ENCODE results near the gene MARF1. TPM values are rescaled to one million over a fixed set of nuclear protein-coding genes. Genes with fewer than 3 reads are reported as not detected.
"Not testable (repeated sequence)": the region's sequence is repeated elsewhere in the genome, so short reads cannot be mapped to it uniquely, and the experiment has no call there.

Gene MARF1, protein sequence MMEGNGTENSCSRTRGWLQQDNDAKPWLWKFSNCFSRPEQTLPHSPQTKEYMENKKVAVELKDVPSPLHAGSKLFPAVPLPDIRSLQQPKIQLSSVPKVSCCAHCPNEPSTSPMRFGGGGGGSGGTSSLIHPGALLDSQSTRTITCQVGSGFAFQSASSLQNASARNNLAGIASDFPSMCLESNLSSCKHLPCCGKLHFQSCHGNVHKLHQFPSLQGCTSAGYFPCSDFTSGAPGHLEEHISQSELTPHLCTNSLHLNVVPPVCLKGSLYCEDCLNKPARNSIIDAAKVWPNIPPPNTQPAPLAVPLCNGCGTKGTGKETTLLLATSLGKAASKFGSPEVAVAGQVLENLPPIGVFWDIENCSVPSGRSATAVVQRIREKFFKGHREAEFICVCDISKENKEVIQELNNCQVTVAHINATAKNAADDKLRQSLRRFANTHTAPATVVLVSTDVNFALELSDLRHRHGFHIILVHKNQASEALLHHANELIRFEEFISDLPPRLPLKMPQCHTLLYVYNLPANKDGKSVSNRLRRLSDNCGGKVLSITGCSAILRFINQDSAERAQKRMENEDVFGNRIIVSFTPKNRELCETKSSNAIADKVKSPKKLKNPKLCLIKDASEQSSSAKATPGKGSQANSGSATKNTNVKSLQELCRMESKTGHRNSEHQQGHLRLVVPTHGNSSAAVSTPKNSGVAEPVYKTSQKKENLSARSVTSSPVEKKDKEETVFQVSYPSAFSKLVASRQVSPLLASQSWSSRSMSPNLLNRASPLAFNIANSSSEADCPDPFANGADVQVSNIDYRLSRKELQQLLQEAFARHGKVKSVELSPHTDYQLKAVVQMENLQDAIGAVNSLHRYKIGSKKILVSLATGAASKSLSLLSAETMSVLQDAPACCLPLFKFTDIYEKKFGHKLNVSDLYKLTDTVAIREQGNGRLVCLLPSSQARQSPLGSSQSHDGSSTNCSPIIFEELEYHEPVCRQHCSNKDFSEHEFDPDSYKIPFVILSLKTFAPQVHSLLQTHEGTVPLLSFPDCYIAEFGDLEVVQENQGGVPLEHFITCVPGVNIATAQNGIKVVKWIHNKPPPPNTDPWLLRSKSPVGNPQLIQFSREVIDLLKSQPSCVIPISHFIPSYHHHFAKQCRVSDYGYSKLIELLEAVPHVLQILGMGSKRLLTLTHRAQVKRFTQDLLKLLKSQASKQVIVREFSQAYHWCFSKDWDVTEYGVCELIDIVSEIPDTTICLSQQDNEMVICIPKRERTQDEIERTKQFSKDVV (N-terminal part only)
- 16.9 TPM for total RNA-seq
- polyA plus RNA-seq (ENCODE audit: insufficient read depth in 1 of 8, insufficient read length in 8 of 8, low replicate concordance in 1 of 8), result 10 to 100 TPM; 24.9 to 34.1 (median 30.9) TPM
- long read RNA-seq, donor 1, full-length matches to known transcripts, result 2 of 2 reads
- long read RNA-seq, donor 1, partial matches to known transcripts, result 0 of 2 reads
- long read RNA-seq, donor 1, other reads (novel, unspliced or antisense), result 0 of 2 reads
- long read RNA-seq, donor 2, result 0 reads
- long read RNA-seq, donor 3, full-length matches to known transcripts, result 7 of 19 reads
- long read RNA-seq, donor 3, partial matches to known transcripts, result 12 of 19 reads
- long read RNA-seq, donor 3, other reads (novel, unspliced or antisense), result 0 of 19 reads
- long read RNA-seq, donor 4, full-length matches to known transcripts, result 2 of 7 reads
- long read RNA-seq, donor 4, partial matches to known transcripts, result 5 of 7 reads
- long read RNA-seq, donor 4, other reads (novel, unspliced or antisense), result 0 of 7 reads
- long read RNA-seq, donor 5, partial matches to known transcripts, result 17 of 20 reads
- long read RNA-seq, donor 5, other reads (novel, unspliced or antisense), result 0 of 20 reads
- long read RNA-seq, donor 6, full-length matches to known transcripts, result 3 of 8 reads
- long read RNA-seq, donor 6, partial matches to known transcripts, result 5 of 8 reads
- long read RNA-seq, donor 6, other reads (novel, unspliced or antisense), result 0 of 8 reads
- long read RNA-seq, donor 7, full-length matches to known transcripts, result 2 of 9 reads
- long read RNA-seq, donor 7, partial matches to known transcripts, result 7 of 9 reads
- long read RNA-seq, donor 7, other reads (novel, unspliced or antisense), result 0 of 9 reads
- long read RNA-seq, donor 8, full-length matches to known transcripts, result 4 of 9 reads
- long read RNA-seq, donor 8, partial matches to known transcripts, result 5 of 9 reads
- long read RNA-seq, donor 8, other reads (novel, unspliced or antisense), result 0 of 9 reads
- long read RNA-seq, donor 9, transcript MARF1-209 (2 exons, 489 nt), result major isoform, 6 of 16 reads
- long read RNA-seq, donor 9, partial matches to known transcripts, result 10 of 16 reads
- long read RNA-seq, donor 9, other reads (novel, unspliced or antisense), result 0 of 16 reads
- long read RNA-seq, donor 10, partial matches to known transcripts, result 9 of 9 reads
- long read RNA-seq, donor 10, other reads (novel, unspliced or antisense), result 0 of 9 reads
- long read RNA-seq, donor 11, partial matches to known transcripts, result 17 of 21 reads
- long read RNA-seq, donor 11, other reads (novel, unspliced or antisense), result 0 of 21 reads

DNA sequence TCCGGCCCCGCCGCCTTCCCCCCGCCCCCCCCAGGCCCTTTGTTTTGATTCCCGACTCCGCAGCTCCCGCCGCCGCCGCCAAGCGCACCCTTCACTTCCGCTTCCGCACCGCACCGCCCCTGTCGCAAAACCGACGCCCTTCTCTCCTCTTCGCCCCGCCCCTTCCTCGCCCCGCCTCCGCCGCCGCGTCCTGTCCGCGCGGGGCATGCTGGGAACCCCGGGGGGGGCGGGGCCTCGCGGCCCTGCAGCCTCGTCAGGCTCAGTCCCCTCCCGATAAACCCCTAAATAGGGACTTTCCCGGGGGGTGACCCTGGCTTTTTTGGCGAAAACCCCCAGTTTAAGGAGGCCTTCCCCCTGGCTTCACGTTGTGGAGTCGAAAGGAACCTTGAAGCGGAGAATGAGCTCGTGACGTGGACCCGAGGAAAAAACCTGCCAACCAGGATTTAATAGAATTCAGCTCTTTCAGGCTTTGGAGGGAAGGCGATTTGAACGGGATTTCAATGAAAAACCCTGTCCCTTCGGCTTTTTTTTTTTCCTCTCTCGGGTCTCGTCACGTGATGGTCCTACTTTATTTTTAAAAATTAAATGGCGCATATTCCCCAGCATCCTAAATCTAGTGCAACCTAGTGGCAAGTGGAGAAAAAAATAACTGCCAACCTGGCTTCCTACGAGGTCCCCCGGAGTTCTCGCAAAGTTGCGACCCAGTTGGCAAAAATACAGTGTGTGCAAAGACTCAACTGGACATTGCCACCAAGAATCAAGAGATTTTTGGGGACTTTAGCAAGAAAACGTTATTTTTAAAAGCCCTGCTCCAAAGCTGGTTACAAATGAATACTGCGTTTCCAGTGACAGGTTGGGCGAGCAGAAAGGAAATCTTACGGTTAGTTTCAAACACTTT, at the start of gene MARF1:
MARF1 (minus strand) TSS at position 107 of the 898 bp plus-strand sequence. CDS start 3,921 bp downstream, outside the sequence.
- 1% methylated on average over 37 of the region's 58 CpGs for WGBS (ENCODE audit: insufficient coverage)
- Histone ChIP-seq H3K4me1 (ENCODE audit: control insufficient read depth, insufficient read depth, low read length) (peaks cover 7% of the 10 kb centered on the region), H3K27ac (ENCODE audit: low read length) (peak within 1 kb of the TSS; percentile 99), H3K27me3 (ENCODE audit: control insufficient read depth, insufficient read depth, low read length) (no peaks in the 10 kb centered on the region), H3K36me3 (ENCODE audit: control insufficient read depth, insufficient read depth, low read length) (peaks cover 6% of the 10 kb centered on the region), H3K4me3 (ENCODE audit: low read length) (peak within 1 kb of the TSS; percentile 95), H3K9me3 (replicated peaks; ENCODE audit: control insufficient read depth, low read depth, low read length) (no peaks in the 10 kb centered on the region)
- peak; percentile 99 for DNase-seq

DNA sequence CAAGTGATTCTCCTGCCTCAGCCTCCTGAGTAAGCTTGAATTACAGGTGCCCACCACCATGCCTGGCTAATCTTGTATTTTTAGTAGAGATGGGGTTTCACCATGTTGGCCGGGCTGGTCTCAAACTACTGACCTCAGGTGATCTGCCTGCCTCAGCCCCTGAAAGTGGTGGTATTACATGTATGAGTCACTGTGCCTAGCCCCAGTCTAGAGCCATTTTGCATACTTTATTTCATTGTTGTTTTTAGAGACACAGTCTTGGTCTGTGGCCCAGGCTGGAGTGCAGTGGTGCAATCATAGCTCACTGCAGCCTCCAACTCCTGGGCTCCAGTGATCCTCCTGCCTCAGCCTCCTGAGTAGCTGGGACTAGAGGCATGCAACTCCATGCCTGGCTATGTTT, 49.6 kb upstream of the MARF1 start:
- H3K27me3 ChIP-seq (ENCODE audit: control insufficient read depth, insufficient read depth, low read length); H3K4me1 ChIP-seq (ENCODE audit: control insufficient read depth, insufficient read depth, low read length); DNase-seq; H3K27ac ChIP-seq (ENCODE audit: low read length); H3K9me3 ChIP-seq (replicated peaks; ENCODE audit: control insufficient read depth, low read depth, low read length); H3K4me3 ChIP-seq (ENCODE audit: low read length): not testable (repeated sequence)
- H3K36me3 ChIP-seq (ENCODE audit: control insufficient read depth, insufficient read depth, low read length), result peaks cover 72% of the 10 kb centered on the region
- 83% methylated on average over 1 of the region's 1 CpG for WGBS (ENCODE audit: insufficient coverage)

DNA sequence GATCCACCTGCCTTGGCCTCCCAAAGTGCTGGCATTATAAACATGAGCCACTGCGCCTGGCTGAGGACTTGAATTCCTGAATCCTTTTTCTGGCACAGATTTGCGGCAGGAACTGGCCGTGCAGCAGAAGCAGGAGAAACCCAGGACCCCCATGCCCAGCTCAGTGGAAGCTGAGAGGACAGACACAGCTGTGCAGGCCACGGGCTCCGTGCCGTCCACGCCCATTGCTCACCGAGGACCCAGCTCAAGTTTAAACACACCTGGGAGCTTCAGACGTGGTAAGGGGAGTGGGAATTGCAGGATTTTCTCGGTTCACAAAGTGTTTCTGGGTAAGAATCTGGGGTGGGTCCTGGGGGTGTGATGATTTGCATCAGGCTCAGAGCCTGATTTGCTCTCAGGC, 48.1 kb upstream of the MARF1 start:
- Histone ChIP-seq H3K27me3 (ENCODE audit: control insufficient read depth, insufficient read depth, low read length) (no peaks in the 10 kb centered on the region), H3K9me3 (replicated peaks; ENCODE audit: control insufficient read depth, low read depth, low read length) (no peaks in the 10 kb centered on the region), H3K4me3 (ENCODE audit: low read length) (no peak overlapping the region), H3K4me1 (ENCODE audit: control insufficient read depth, insufficient read depth, low read length) (no peaks in the 10 kb centered on the region), H3K36me3 (ENCODE audit: control insufficient read depth, insufficient read depth, low read length) (peaks cover 66% of the 10 kb centered on the region), H3K27ac (ENCODE audit: low read length) (no peak overlapping the region)
- WGBS (ENCODE audit: insufficient coverage), result 93% methylated on average over 9 of the region's 10 CpGs
- DNase-seq, result no peak

DNA sequence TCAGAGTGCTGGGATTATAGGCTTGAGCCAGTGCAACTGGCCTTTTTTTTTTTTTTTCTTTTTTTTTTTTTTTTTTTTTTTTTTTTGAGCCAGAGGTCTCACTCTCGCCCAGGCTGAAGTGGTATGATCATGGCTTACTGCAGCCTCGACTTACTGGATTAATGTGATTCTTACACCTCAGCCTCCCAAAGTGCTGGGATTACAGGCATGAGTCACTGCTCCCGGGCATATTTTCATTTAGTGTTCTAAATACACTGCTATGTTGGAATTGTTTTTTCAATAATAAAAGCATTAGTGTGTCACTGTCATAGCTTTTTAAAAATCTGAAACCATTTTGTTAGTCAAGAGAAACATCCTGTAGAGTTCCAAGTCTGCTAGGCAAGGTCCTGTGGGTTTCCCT, 47.3 kb upstream of the MARF1 start:
- no peak for DNase-seq
- Histone ChIP-seq H3K4me3 (ENCODE audit: low read length) (no peak overlapping the region), H3K9me3 (replicated peaks; ENCODE audit: control insufficient read depth, low read depth, low read length) (no peaks in the 10 kb centered on the region), H3K27me3 (ENCODE audit: control insufficient read depth, insufficient read depth, low read length) (no peaks in the 10 kb centered on the region), H3K27ac (ENCODE audit: low read length) (no peak overlapping the region), H3K36me3 (ENCODE audit: control insufficient read depth, insufficient read depth, low read length) (peaks cover 63% of the 10 kb centered on the region), H3K4me1 (ENCODE audit: control insufficient read depth, insufficient read depth, low read length) (no peaks in the 10 kb centered on the region)
- WGBS (ENCODE audit: insufficient coverage), result no CpG with 5 or more reads among the region's 3 CpGs

DNA sequence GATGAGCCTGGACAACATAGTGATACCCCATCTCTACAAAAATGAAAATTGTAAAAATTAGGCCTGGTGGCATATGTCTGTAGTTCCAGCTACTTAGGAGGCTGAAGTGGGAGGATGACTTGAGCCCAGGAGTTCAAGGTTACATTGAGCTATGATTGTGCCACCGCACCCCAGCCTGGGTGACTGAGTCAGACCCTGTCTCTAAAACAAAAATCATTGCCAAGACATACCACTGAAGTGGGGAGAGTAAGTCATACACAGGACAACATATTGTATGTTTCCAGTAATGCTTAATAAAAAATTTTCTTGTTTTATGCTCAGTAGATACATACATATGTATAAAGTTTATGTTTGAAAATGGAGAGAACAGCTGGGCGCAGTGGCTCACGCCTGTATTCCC, 46.3 kb upstream of the MARF1 start:
- Histone ChIP-seq H3K27me3 (ENCODE audit: control insufficient read depth, insufficient read depth, low read length) (no peaks in the 10 kb centered on the region), H3K36me3 (ENCODE audit: control insufficient read depth, insufficient read depth, low read length) (peaks cover 57% of the 10 kb centered on the region), H3K4me1 (ENCODE audit: control insufficient read depth, insufficient read depth, low read length) (no peaks in the 10 kb centered on the region), H3K4me3 (ENCODE audit: low read length) (no peak overlapping the region), H3K9me3 (replicated peaks; ENCODE audit: control insufficient read depth, low read depth, low read length) (no peaks in the 10 kb centered on the region), H3K27ac (ENCODE audit: low read length) (no peak overlapping the region)
- DNase-seq, result no peak
- 90% methylated on average over 2 of the region's 3 CpGs for WGBS (ENCODE audit: insufficient coverage)

DNA sequence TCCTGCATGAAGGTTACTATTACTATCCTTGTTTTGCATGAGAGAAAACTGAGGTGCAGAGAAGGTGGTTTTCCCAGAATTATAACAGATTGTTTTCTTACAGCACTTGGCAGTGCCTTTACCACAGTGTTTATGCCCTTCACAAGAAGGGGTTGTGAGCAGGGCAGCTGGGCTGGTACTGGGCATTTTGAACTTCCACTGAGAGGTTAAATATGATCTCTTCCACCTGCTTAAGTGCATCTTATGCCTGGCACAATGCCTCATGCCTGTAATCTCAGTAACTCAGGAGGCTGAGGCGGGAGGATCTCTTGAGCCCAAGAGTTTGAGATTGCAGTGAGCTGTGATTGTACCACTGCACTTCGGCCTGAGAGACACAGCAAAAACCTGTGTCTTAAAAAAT, 43.3 kb upstream of the MARF1 start:
- H3K9me3 ChIP-seq (replicated peaks; ENCODE audit: control insufficient read depth, low read depth, low read length), result no peaks in the 10 kb centered on the region
- no peak overlapping the region for H3K4me3 ChIP-seq (ENCODE audit: low read length)
- H3K36me3 ChIP-seq (ENCODE audit: control insufficient read depth, insufficient read depth, low read length), result peaks cover 33% of the 10 kb centered on the region
- DNase-seq, result peak; percentile 21
- 100% methylated on average over 2 of the region's 2 CpGs for WGBS (ENCODE audit: insufficient coverage)
- H3K4me1 ChIP-seq (ENCODE audit: control insufficient read depth, insufficient read depth, low read length), result no peaks in the 10 kb centered on the region
- no peak overlapping the region for H3K27ac ChIP-seq (ENCODE audit: low read length)
- no peaks in the 10 kb centered on the region for H3K27me3 ChIP-seq (ENCODE audit: control insufficient read depth, insufficient read depth, low read length)

DNA sequence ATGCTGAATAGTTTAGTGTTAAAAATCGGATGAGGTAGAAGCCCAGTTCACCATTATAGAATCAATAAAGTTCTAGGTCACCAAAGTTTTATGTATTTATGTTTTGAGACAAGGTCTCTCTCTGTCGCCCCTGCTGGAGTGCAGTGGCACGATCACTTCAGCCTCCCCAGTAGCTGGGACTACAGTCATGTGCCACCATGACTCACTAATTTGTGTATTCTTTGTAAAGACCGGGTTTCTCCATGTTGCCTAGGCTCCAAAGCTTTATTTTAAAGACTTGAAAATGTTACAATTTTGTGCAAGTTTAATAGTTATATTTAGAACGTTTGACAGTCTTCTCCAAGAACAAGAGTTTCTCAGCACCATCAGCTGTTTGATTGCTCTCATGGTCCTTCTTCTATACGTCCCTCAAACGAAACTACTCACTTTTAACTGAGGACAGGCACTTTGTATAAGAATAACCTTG, 39.2 kb upstream of the MARF1 start:
- H3K4me1 ChIP-seq (ENCODE audit: control insufficient read depth, insufficient read depth, low read length), result no peaks in the 10 kb centered on the region
- H3K27me3 ChIP-seq (ENCODE audit: control insufficient read depth, insufficient read depth, low read length), result no peaks in the 10 kb centered on the region
- H3K4me3 ChIP-seq (ENCODE audit: low read length), result no peak overlapping the region
- no peaks in the 10 kb centered on the region for H3K9me3 ChIP-seq (replicated peaks; ENCODE audit: control insufficient read depth, low read depth, low read length)
- H3K36me3 ChIP-seq (ENCODE audit: control insufficient read depth, insufficient read depth, low read length), result peaks cover 30% of the 10 kb centered on the region
- DNase-seq, result no peak
- WGBS (ENCODE audit: insufficient coverage), result no CpG with 5 or more reads among the region's 7 CpGs
- no peak overlapping the region for H3K27ac ChIP-seq (ENCODE audit: low read length)

All from muscle of leg (tissue), 16 donors.